Measurements from ENCODE around the gene ADCY3. TPM values are rescaled to one million over a fixed set of nuclear protein-coding genes. Genes with fewer than 3 reads are reported as not detected.
A peak's percentile ranks its signal among the peaks of the same experiment; 100 is the strongest.

The ADCY3 gene
- total and polyA plus RNA-seq, 4 donors = 7.6 to 144 (median 80.0) TPM

DNA sequence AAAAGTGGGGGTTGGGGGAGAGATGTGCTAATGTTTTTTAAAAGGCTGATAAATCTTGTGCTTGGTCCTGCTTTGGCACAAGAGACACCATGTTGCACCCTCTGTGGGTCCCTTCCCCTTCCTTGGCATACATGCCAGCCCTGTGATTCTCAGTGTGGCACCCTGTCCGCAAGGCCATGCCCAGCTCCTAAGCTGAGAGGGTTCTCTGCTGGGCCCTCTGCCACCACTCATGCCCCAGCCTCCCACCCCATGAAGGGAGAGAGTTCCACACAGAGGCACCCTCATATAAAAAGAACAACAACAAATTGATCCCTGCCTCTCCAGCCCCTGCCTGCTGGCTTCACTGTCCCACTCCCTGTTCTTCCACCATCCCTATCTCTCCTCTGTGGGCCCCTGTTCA lies 2.5 kb upstream of the ADCY3 start:
- Histone ChIP-seq H3K36me3 (ENCODE audit: control insufficient read depth in 1 of 2, insufficient read depth in 2 of 2, low read length in 1 of 2) (no peaks in the 10 kb centered on the region), H3K4me1 (ENCODE audit: control insufficient read depth in 1 of 2, insufficient read depth in 2 of 2, low read length in 2 of 2) (no peaks in the 10 kb centered on the region), H3K9me3 (ENCODE audit: control insufficient read depth, low read length) (no peaks in the 10 kb centered on the region), H3K27ac (ENCODE audit: low read depth in 1 of 2, low read length in 2 of 2) (no peak overlapping the region), H3K4me3 (ENCODE audit: low read length in 2 of 2) (no peak overlapping the region), H3K27me3 (ENCODE audit: control insufficient read depth in 1 of 2, insufficient read depth in 2 of 2, low read length in 1 of 2) (no peaks in the 10 kb centered on the region)
- intact Hi-C loops (cut with DNase I) = no loop called here
- peak in 1 of 2 donors; percentile 45 for DNase-seq
- no peak for ATAC-seq (ENCODE audit: low FRiP score)
- WGBS, 2 donors = 96 to 100% methylated on average over 1 of the region's 1 CpG

DNA sequence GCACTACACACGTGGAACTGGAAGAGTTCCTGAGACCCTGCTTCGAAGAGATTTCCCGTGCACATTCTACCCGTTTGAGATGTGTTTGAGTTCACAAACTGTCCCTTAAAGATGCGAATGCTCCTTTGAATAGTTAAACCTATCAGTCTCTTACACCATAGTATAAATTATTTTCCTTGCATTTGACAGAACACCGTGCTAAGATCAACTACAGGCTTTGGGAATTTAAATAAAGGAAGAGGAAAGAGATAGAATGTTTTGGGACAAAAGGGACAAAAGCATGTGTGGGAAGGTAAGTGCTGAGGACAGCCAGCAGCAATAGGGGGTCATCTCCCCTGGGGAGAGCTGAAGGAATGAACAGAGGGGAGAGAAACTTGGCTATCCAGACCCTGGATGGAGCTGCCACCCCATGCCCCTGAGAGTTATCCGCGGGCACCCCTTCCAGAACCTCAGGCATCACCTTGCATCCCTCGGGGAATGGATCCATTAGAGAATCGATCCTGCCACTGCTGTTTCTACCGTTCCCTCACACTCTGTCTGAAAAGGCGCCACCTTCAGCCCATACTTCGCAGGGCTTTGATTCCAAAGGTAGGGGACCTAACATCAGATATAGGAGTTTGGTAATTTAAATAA lies 888 bp upstream of the ADCY3 start:
- intact Hi-C loops (cut with DNase I) = no loop called here
- Histone ChIP-seq H3K27me3 (ENCODE audit: control insufficient read depth in 1 of 2, insufficient read depth in 2 of 2, low read length in 1 of 2) (no peaks in the 10 kb centered on the region), H3K36me3 (ENCODE audit: control insufficient read depth in 1 of 2, insufficient read depth in 2 of 2, low read length in 1 of 2) (no peaks in the 10 kb centered on the region), H3K27ac (ENCODE audit: low read depth in 1 of 2, low read length in 2 of 2) (no peak overlapping the region), H3K9me3 (ENCODE audit: control insufficient read depth, low read length) (no peaks in the 10 kb centered on the region), H3K4me1 (ENCODE audit: control insufficient read depth in 1 of 2, insufficient read depth in 2 of 2, low read length in 2 of 2) (no peaks in the 10 kb centered on the region), H3K4me3 (ENCODE audit: low read length in 2 of 2) (peak overlapping the region; percentile 84 to 85)
- ATAC-seq (ENCODE audit: low FRiP score) (no peak), DNase-seq (peak in 1 of 2 donors; percentile 49)
- WGBS, 2 donors = 39 to 42% methylated on average over 13 of the region's 13 CpGs

- Histone ChIP-seq H3K27me3 (ENCODE audit: control insufficient read depth in 1 of 2, insufficient read depth in 2 of 2, low read length in 1 of 2) (no peaks in the 10 kb centered on the region), H3K27ac (ENCODE audit: low read depth in 1 of 2, low read length in 2 of 2) (no peak overlapping the region), H3K9me3 (ENCODE audit: control insufficient read depth, low read length) (no peaks in the 10 kb centered on the region), H3K4me3 (ENCODE audit: low read length in 2 of 2) (peak overlapping the region; percentile 84 to 85), H3K4me1 (ENCODE audit: control insufficient read depth in 1 of 2, insufficient read depth in 2 of 2, low read length in 2 of 2) (no peaks in the 10 kb centered on the region), H3K36me3 (ENCODE audit: control insufficient read depth in 1 of 2, insufficient read depth in 2 of 2, low read length in 1 of 2) (no peaks in the 10 kb centered on the region)
- WGBS, 2 donors = 0 to 1% methylated on average over 41 to 76 of the region's 76 CpGs
- peak in 1 of 2 donors; percentile 79 for DNase-seq
- ATAC-seq (ENCODE audit: low FRiP score) = peak; percentile 3
- intact Hi-C loops (cut with DNase I) = no loop called here
These were observed 435 bp downstream of the ADCY3 start for GRCh38 chr2:24919506-24920097.

- no peaks in the 10 kb centered on the region for H3K4me1 ChIP-seq (ENCODE audit: control insufficient read depth in 1 of 2, insufficient read depth in 2 of 2, low read length in 2 of 2)
- no peaks in the 10 kb centered on the region for H3K27me3 ChIP-seq (ENCODE audit: control insufficient read depth in 1 of 2, insufficient read depth in 2 of 2, low read length in 1 of 2)
- ATAC-seq (ENCODE audit: low FRiP score) (no peak), DNase-seq (peak; percentile 59 to 74)
- H3K9me3 ChIP-seq (ENCODE audit: control insufficient read depth, low read length) = no peaks in the 10 kb centered on the region
- no peaks in the 10 kb centered on the region for H3K36me3 ChIP-seq (ENCODE audit: control insufficient read depth in 1 of 2, insufficient read depth in 2 of 2, low read length in 1 of 2)
- H3K27ac ChIP-seq (ENCODE audit: low read depth in 1 of 2, low read length in 2 of 2) = no peak overlapping the region
- H3K4me3 ChIP-seq (ENCODE audit: low read length in 2 of 2) = peak overlapping the region; percentile 84 to 85
- WGBS, 2 donors = 27 to 45% methylated on average over 11 to 13 of the region's 13 CpGs
- intact Hi-C loops (cut with DNase I) = no loop called here
These were observed 966 bp downstream of the ADCY3 start for GRCh38 chr2:24919037-24919505.

DNA sequence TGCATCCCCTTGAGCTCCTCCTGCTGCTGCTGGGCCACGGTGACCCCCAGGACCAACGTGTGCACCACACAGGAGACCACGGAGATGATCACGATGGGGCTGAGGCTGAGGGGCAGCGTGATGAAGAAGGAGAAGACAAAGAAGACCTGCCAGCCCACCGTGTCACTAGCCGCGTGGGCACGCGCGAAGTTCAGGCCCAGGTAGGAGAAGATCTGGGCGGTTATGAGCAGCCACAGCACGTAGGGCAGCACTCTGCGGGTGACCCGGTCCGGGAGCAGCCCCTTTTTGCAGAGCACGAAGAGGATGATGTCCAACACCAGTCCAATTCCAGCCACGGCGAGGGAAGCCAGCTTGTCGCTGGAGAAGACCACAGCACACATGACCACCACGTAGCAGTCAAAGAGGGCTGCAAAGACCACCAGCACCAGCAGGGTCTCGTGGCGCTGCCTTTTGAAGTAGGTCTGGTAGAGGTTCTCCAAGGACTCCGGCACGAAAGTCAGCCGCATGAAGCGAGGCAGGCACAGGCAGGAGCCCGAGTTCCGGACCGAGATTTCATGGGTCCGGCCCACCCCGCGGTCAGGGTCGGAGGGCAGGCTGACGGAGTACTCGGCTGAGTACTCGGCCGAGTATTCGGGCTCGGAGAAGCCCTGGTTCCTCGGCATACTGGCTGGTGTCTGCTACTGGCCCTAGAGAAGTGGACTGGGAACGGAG lies 1.6 kb downstream of the ADCY3 start:
- no peak overlapping the region for H3K4me3 ChIP-seq (ENCODE audit: low read length in 2 of 2)
- no peak overlapping the region for H3K27ac ChIP-seq (ENCODE audit: low read depth in 1 of 2, low read length in 2 of 2)
- peak in 1 of 2 donors; percentile 73 for DNase-seq
- H3K4me1 ChIP-seq (ENCODE audit: control insufficient read depth in 1 of 2, insufficient read depth in 2 of 2, low read length in 2 of 2) = no peaks in the 10 kb centered on the region
- H3K36me3 ChIP-seq (ENCODE audit: control insufficient read depth in 1 of 2, insufficient read depth in 2 of 2, low read length in 1 of 2) = no peaks in the 10 kb centered on the region
- intact Hi-C loops (cut with DNase I) = no loop called here
- no peaks in the 10 kb centered on the region for H3K9me3 ChIP-seq (ENCODE audit: control insufficient read depth, low read length)
- no peak for ATAC-seq (ENCODE audit: low FRiP score)
- no peaks in the 10 kb centered on the region for H3K27me3 ChIP-seq (ENCODE audit: control insufficient read depth in 1 of 2, insufficient read depth in 2 of 2, low read length in 1 of 2)
- 86 to 94% methylated on average over 42 of the region's 42 CpGs for WGBS, 2 donors

GRCh38 chr2:24917731-24918325 lies 2.2 kb downstream of the ADCY3 start:
- H3K9me3 ChIP-seq (ENCODE audit: control insufficient read depth, low read length) = no peaks in the 10 kb centered on the region
- intact Hi-C loops (cut with DNase I) = no loop called here
- DNase-seq = peak in 1 of 2 donors; percentile 61
- H3K27me3 ChIP-seq (ENCODE audit: control insufficient read depth in 1 of 2, insufficient read depth in 2 of 2, low read length in 1 of 2) = no peaks in the 10 kb centered on the region
- H3K27ac ChIP-seq (ENCODE audit: low read depth in 1 of 2, low read length in 2 of 2) = no peak overlapping the region
- no peaks in the 10 kb centered on the region for H3K36me3 ChIP-seq (ENCODE audit: control insufficient read depth in 1 of 2, insufficient read depth in 2 of 2, low read length in 1 of 2)
- ATAC-seq (ENCODE audit: low FRiP score) = no peak
- 91 to 93% methylated on average over 12 of the region's 12 CpGs for WGBS, 2 donors
- no peak overlapping the region for H3K4me3 ChIP-seq (ENCODE audit: low read length in 2 of 2)
- no peaks in the 10 kb centered on the region for H3K4me1 ChIP-seq (ENCODE audit: control insufficient read depth in 1 of 2, insufficient read depth in 2 of 2, low read length in 2 of 2)

DNA sequence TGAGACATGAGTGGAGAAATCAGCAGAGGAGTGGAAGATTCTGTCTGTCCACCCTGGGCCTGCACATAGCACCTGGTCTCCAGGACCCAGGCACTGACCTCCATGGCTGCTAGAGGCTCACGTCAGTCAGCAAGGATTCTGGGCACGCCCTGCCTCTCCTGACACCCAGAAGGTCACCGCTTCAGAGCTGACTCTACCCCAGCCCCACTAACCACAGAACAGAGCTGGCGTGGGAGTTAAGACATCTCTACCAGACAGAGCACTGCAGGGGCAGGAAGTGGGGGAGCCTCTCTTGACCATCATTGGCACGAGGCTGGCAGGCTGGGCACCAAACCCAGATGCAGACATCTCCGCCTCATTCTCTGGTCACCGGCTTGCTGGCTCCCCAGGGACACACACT lies 3.0 kb downstream of the ADCY3 start:
- 75 to 77% methylated on average over 7 of the region's 7 CpGs for WGBS, 2 donors
- no peak overlapping the region for H3K27ac ChIP-seq (ENCODE audit: low read depth in 1 of 2, low read length in 2 of 2)
- DNase-seq = peak in 1 of 2 donors; percentile 38
- H3K36me3 ChIP-seq (ENCODE audit: control insufficient read depth in 1 of 2, insufficient read depth in 2 of 2, low read length in 1 of 2) = no peaks in the 10 kb centered on the region
- no peak for ATAC-seq (ENCODE audit: low FRiP score)
- H3K4me1 ChIP-seq (ENCODE audit: control insufficient read depth in 1 of 2, insufficient read depth in 2 of 2, low read length in 2 of 2) = no peaks in the 10 kb centered on the region
- H3K27me3 ChIP-seq (ENCODE audit: control insufficient read depth in 1 of 2, insufficient read depth in 2 of 2, low read length in 1 of 2) = no peaks in the 10 kb centered on the region
- H3K9me3 ChIP-seq (ENCODE audit: control insufficient read depth, low read length) = no peaks in the 10 kb centered on the region
- H3K4me3 ChIP-seq (ENCODE audit: low read length in 2 of 2) = no peak overlapping the region
- intact Hi-C loops (cut with DNase I) = no loop called here

- Histone ChIP-seq H3K27me3 (ENCODE audit: control insufficient read depth in 1 of 2, insufficient read depth in 2 of 2, low read length in 1 of 2) (no peaks in the 10 kb centered on the region), H3K27ac (ENCODE audit: low read depth in 1 of 2, low read length in 2 of 2) (no peak overlapping the region), H3K36me3 (ENCODE audit: control insufficient read depth in 1 of 2, insufficient read depth in 2 of 2, low read length in 1 of 2) (no peaks in the 10 kb centered on the region), H3K9me3 (ENCODE audit: control insufficient read depth, low read length) (no peaks in the 10 kb centered on the region), H3K4me1 (ENCODE audit: control insufficient read depth in 1 of 2, insufficient read depth in 2 of 2, low read length in 2 of 2) (no peaks in the 10 kb centered on the region), H3K4me3 (ENCODE audit: low read length in 2 of 2) (no peak overlapping the region)
- intact Hi-C loops (cut with DNase I) = no loop called here
- DNase-seq (peak in 1 of 2 donors; percentile 68), ATAC-seq (ENCODE audit: low FRiP score) (no peak)
- 36 to 48% methylated on average over 4 of the region's 4 CpGs for WGBS, 2 donors
These were observed 4.2 kb downstream of the ADCY3 start for GRCh38 chr2:24915796-24916195.

Measured in aorta (tissue), 5 donors.